GM19372 (cell line): ENCODE results near the gene SH3GL2.

Source experiments
- ATAC-seq: cut with Tn5 transposase; IDR thresholded peaks from one replicate; pipeline ENCODE4 v1.9.1; 2021; ENCODE audit warnings: mild to moderate bottlenecking, low read depth, moderate library complexity; ENCODE audit not compliant: unreplicated experiment

The SH3GL2 gene

DNA sequence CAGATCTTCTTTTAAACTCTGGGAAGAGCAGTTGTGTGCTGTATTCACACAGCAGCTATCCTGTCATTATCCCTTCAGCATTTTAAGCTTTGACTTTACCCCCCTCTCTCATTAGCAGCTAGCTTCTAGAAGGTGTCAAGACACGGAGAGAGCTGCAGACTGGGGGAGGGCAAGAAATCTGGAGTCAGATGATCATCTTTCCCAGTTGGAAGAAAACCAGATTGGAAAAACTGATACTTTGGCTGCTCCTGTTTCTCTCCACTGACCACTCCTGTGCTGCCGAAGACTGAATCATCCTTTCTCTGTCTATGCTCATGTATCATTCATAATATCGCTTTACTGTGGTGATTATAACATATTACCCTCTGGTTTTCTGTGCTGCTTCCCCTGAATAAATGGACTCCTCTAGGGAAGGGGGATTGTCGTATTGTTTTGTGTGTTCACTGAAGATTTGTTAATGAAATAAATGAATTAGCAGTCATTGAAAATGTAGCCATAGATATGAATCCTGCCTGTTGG is 75.1 kb downstream of the SH3GL2 start:
- ATAC-seq, result no peak

DNA sequence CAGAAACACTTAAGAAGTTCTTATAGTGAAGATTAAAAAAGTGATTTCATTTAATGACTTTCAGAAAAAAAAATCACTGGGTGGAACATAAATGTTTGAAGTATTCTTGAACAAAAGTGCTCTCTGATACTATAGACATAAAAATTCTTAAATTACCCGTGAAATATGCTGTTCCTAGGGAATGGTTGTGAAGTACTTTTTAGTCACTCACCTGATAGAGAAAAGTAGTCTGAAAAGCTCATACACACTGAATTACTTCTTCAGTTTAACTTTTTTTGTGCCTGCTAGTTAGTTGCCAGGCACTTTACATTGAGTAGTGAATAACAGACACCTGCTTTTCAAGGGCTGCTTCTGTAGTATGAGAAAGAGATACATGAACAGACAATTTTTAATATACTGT is 78.0 kb downstream of the SH3GL2 start:
- ATAC-seq, result no peak

DNA sequence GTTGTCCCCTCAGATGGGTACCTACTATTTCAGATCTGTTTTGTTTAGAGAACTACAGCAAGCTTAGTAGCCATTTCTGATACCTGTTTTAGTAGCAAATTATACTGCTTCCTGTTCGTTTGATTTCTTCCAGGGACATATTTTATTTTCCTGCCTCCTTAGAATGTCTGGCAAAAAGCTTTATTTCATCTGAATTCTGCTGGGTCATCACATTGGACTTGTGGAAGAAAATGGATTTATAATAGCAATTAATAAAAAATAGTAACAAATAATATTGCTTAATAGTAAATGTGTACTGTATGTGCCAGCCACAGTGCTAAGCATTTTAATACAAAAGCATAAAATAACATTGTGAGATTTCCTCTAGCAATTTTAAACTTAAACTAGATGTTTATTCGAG is 79.4 kb downstream of the SH3GL2 start:
- no peak for ATAC-seq

DNA sequence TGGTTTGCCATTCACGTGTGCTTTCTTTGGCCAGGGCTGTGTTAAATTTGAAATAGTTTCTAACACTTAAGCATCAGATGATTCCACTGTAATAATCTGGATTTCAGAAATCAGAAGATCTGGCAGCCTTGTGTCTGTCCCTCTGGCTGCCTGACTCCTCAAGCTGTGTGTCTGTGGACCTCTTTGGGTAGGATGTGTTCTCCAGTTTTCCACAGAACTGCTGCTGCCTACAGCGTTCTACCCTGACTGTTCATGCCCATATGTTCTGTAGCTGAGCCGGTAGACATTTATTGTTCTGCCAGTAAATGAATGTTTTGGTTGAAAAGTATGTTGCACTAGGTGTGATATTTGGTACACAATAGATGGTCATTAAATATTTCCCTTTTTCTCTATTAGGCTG is 81.3 kb downstream of the SH3GL2 start:
- no peak for ATAC-seq

DNA sequence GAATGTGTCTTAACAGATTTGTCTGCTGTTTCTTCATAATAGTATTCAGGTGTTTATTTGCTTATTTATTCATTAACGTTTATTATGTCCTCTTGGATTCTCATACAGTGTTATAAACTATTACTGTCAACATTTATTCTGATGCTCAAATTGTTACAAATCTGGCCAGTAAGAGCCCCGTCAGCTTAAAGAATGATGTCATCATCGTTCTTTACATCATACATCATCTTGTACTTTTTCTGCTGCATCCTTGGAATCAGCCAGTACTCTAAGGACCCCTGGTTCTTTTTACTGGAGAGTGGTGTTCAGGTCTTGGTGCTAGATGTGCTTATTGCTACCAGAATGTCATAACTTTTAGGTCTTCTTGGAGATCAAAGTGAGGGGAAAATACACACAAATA is 86.6 kb downstream of the SH3GL2 start:
- no peak for ATAC-seq

DNA sequence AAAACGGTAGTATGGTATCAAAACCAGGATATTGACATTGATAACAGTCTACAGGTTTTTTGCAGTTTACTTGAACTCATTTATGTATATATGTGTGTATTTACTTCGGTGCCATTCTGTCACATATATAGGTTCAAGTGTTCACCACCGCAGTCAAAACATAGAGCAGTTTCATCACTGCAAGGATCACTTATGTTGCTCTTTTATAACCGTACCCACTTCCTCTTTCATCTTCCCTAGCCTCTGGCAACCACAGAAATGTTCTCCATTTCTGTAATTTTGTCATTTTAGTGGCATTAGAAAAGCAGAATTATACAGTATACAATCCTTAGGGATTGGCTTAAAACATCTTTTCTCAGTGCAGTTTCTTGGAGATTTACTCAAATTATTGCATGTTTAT is 90.3 kb downstream of the SH3GL2 start:
- no peak for ATAC-seq

DNA sequence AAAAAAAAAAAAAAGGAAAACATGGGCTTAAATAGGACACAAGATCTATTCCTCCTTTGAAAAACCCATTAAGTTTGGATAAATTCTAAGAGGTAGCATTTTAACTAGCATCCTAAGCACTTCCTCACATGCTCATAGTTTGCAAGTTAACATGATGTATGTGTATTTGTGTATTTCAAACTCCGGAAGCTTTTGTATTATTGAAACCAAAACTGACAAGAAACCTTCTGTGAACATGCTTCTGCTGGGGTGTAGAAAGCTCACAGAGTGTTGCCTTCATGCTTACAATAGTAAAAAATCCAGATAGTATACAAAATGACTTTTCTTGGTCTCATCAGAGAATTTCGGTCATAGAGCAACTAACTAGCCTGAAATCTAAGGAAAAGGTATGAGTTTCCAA is 103.8 kb downstream of the SH3GL2 start:
- no peak for ATAC-seq

DNA sequence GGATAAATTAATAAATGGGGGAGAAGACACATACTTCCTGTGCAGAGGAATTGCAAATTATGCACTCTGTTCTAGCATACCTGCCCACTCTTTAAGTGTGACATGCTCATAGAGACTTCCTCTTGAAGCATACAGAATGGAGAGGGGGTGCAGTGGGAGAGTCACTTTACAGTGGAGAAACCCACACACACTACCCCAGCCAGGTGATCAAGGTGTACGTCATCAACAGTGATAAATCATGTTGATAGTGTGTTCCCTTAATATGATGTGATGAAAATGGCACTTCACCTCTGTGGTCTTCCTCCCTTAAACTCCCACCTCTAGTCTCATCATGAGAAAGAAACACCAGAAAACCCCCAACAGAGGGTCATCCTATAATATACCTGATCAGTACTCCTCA is 110.0 kb downstream of the SH3GL2 start:
- no peak for ATAC-seq

DNA sequence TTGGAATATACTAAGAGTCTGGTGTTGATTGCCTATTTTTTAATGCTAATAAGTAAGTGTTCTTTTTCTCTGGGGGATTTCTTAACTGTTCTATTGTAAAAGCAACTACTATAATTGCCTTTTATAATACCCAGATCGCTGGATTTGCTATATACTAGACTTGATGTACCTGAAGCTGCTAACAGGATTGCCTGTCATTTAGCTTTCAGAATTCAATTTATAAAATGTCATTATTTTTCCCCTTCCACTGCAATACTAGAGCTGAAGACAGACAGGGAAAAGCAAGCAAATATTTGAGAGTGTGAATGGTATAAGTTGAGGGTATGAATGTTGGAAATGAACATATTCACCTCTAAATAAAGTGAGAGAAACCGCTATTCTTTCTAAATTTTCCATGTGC is 115.5 kb downstream of the SH3GL2 start:
- no peak for ATAC-seq

DNA sequence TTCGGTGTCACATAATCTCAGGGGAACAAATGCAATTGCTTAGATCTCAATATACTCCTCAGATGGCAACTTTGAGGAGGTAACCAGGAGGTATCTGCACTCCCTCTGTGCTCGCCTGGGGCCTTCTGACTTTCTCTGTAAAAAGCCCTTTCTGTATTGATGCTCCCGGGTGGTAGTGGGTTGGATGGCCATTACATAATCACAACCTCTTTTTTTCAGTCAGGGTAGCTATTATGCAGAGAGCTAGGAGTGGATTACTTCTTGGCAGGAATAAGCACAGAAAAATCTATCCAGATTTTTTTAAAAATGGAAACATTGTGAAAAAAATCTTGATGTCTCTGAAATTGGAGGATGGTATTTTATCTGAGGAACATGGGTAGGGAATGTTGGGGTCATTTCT is 116.6 kb downstream of the SH3GL2 start:
- ATAC-seq, result no peak

DNA sequence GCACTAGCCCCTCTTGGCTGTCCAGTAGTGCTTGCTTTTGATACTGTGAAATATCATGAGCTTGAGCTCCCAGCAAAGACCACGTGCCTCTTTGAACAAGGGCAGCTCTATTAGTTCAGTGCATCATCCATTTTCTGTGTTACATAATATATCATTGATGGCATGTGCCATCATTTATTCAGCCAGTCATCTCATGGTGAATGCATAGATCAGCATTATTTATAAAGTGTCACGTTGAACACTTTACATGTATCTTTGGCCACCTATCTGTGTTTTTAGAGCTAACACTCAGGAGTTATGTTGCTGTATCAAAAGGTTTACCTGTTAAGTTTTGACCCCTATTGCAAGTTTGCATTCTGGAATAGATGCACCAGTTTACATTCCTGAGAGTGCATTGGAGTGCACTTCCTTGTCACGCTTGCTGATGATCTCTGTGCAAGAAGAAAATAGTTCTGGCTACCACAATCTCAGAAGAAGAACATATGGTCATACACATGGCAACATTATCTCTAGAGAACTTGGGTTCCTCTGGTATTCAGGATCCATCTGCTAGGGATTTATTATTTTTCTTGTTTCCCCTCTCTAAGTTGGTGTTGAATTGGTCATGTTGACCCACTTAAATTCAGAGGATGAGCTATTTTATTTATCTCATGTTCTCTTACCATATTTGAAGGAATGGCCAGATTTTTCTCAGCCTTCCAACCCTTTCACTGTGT is 120.9 kb downstream of the SH3GL2 start:
- ATAC-seq, result no peak

DNA sequence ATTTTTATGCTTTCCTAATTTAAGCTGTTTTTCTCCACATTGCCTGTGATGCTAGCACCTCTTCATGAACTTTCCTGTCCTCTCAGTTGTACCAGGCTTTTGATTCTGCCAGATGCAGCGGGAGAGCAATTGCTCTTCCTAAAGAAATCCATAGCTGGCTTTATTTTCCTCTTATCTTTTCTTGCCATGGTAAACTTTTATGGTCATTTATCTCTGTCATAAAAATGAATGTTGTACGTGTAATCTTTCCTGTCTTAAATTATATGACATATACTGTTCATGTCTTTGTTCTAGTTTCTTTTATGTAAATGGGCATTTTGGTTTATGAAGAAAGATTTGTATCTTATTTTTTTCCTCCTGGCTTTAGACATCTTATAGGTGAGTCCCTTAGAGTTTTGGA is 127.5 kb downstream of the SH3GL2 start:
- no peak for ATAC-seq

DNA sequence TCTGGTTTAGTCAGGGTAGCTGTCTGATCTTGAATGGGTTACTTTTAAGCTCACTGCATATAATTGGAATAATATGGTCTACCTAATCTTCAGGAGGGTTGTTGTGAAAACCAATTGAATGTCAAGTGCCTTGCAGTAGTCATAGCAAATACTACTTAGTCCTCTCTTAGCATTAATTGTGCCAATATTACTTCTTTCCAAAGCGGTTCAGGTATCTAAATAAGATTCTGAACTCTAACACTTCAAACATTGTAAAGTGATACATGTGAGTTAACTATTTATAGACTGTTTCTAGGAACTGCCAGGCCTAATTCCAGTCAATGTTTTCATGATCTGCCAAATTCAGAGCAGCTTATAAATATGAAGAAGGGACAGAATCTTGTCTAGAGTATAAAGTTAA is 140.2 kb downstream of the SH3GL2 start:
- ATAC-seq, result no peak

DNA sequence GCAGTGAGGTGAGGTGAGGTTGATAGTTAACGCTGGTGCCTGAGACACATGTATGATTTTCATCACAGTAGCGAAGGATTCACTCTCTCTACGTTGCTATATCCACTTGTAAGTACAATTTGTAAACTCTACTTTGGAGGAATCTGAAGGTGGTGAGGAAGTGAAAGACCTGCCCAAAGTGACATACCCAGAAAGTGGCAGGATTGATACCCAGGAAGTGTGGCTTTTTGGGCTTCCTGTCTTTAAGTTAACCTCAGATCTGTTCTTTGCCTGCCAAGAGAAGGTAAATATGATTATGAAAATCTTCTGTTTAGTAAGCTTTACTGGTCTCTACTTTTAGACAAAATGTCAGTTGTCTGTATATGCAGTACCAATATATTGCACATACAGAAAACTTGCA is 143.1 kb downstream of the SH3GL2 start:
- no peak for ATAC-seq

DNA sequence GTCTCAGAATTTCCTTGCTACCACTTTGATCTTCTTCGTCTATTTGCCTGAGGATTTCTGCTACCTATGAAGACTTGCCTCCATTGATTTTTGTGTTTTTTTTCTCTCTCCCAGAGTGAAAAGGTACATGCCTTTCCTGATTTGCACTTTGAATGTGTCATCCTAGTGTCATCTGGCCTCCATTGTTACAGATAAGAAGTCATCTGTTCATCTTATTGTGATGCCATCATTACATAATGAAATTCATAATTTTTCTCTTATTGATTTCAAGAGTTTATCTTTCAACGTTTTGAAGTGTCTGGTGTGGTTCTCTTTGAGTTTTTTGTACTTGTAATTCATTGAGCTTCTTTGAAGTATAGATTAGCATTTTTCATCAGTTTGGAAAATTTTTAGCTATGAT is 144.8 kb downstream of the SH3GL2 start:
- ATAC-seq, result no peak

DNA sequence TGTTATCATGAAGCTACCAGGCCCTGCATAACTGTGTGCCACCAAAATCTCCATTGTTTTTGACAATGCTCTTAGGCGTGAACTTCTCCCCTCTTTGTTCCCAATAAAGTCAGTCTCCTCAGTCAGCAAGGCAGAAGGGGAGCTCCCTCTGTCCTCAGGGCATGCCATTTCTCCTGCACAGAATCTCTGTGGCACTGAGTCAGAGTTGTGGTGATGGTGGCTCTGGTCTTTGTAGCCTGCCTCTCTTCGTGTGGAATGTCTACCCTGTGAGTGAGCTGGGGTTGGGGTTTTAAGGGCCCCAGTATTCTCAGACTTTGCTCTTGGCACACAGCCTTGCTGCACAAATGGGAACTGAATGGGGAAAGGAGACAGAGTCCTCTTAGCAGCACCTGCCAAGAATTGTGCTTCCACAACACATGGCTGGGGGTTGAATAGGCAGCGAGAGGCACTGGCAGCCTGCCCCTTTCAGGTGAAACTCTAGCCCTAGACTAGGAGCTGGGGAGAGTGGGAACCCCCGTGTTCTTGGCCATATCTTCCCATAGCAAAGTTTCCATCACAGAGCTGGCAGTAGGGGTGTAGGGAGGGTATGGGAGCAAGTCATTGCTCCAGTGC is 146.6 kb downstream of the SH3GL2 start:
- no peak for ATAC-seq

DNA sequence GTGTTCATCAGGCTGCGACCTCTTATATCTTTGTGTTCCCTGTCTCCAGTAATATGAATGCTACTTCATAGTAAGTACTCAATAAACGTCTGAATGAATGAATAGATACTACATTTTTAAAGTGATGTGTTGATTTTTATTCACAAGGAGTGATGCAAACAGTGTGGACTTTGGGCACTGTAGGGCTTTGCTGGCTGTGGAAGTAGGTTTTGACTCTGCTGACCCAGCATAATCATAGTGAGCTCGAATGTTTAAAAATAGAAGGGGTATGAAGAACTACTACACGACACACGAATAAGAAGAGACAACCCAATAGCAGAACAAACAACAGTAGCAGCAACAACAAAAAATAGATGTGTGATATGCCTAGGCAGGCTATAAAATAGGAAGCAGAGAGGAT is 147.4 kb downstream of the SH3GL2 start:
- no peak for ATAC-seq

DNA sequence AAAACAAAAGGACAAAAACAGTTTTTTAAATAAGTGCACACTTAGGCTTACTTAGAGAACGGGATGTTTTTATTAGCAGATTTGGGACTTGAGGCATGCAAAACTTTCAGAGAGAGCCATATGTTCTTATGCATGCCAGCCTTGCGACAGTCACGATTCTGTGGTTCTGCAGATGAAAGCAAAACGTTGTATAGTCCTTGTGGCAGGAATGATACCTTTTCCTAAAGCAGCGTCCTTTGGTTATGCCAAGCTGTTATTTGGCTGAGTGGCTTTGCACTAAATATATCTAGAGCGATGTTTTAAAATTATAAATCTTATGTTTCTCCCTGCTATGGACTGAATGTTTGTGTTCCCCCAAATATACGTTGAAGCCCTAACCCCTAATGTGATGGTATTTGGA is 152.0 kb downstream of the SH3GL2 start:
- ATAC-seq, result no peak

DNA sequence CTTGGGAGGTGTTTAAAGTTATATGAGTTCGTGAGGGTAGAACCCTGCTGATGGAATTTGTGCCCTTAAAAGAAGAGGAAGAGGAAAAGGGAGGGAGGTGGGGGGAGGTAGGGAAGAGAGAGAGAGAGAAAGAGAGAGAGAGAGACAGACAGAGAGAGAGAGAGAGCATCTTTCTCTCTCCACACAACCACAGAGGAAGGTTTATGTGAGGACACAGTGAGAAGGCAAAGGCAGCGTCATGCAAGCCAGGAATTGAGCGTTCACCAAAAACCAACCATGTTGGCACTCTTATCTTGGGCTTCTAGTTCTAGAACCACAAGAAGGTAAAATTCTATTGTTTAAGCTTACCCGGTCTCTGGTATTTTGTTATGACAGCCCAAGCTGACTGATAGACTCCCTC is 152.4 kb downstream of the SH3GL2 start:
- ATAC-seq, result no peak

DNA sequence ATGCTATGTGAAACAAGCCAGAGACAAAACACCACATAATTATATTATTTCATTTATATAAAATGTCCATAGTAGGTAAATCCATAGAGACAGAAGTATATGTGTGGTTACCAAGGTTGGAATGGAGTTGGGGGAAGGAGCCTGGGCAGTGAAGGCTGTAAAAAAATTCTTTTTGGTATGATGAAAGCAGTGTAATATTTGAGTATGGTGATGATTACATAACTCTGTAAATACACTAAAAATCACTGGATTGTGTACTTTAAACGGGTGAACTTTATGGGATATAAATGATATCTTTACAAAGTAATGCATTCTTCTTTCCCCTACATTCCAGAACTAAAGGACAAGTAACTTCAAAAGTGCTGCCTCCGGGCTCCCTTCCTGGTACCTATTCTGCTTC is 155.8 kb downstream of the SH3GL2 start:
- no peak for ATAC-seq

DNA sequence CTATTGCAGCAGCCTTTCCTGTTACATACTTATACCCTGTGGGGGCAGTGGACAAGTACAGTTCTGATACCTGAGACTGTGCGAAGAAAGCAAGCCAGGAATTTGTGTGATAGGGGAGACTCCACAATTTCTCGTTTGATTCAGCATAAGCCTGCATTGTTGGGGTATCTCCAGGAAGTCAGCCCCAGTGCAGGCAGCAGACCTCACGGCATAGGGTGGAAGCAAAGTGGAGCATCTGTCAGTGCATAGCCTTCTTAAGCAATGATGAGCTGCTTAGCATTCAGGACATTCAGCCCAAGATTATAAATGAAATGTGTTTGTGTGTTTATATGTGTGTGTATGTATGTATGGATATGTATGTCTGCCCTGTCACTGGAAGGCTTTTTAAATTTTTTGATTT is 157.0 kb downstream of the SH3GL2 start:
- ATAC-seq, result no peak

DNA sequence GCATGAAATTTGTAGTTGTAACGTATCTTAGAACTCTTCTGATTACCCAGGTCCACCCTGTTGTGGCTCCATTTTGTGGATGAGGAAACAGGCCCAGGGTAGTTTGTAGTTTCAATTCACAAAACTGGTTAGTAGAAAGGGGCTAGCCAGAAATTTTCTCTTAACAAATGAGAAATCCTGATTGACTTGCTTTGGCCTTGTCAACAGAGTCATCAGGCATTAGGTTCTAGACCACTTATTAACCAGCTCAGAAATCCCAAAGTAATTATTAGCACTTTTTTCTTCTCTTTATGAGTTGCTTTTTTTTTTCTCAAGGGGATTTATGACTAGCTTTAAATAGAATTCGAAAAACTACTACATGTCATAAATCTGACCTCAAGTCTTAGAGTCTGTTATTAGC is 160.2 kb downstream of the SH3GL2 start:
- ATAC-seq, result no peak
